Stimulated activated naive CD4-positive, alpha-beta T cell treated with Interleukin-2 at 50 U/mL for 16 hours (primary cell): ENCODE data around the gene TBC1D21.
"Not testable (repeated sequence)": the region's sequence is repeated elsewhere in the genome, so short reads cannot be mapped to it uniquely, and the experiment has no call there.

Source experiments
- DNase-seq: peaks from one replicate; lab custom pipeline; 2025; lab: John Stamatoyannopoulos, UW

The TBC1D21 gene

DNA sequence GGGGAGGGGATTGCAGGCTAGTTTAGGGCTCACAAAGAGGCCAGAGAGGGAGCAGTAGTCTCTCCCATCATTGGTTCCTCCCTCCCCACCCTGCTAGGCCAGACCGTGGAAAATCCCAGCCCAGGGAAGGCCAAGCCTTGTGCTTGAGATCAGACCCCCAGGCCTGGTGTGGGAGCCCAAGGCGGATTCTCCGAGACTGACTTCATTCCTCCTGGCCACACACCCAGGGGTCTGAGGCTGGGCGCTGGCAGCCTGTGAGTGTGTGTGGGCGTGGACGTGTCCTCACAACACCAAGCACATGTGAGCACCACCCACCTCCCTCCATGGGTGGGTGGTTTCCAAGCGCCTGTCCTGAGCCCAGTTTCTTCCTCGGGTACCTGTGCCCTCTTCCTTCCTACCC, 57.0 kb downstream of the TBC1D21 start:
- no peak for DNase-seq

DNA sequence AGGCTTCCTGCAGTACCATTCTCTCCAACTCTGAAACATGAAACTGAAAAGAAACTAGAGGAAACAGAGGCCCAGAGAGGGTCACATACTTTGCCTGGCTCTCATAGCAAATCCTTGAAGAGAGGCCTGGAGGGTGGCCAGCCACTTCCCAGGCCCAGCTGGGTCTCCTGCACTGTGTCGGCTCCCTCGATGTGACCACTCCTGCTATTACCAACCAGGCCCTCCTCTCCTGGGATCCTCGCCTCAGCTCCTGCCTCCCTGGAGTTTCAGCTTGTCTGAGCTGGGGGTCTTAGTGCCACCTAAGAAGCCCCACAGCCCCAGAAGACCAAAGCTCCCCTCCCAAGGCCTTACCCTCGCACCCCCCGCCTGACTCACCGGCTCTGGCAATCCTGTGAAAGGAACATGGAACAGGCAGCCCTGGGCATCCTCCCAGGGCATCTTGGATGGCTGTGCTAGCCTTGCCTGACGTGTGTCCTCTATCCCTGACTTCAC, 57.5 kb downstream of the TBC1D21 start:
- no peak for DNase-seq

DNA sequence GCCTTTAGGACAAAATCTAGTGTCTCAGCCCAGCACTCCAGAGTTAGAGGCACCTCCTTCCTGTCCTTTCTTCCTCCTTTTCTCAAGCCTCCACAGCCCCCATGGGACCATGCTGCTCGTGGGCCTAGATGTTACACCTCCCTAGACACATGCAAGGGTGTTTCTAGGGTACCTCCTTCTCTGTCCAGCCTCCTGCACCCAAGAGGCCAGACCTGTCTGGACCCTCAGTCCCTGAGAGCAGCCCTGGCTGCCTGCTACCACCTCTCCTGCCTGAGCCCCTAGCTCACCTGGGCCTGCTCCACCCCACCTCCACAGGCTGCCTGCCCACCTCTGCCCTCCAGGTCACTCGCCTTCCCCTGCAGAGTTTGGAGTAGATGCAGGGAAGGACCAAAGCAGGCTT, 58.1 kb downstream of the TBC1D21 start:
- DNase-seq = no peak

DNA sequence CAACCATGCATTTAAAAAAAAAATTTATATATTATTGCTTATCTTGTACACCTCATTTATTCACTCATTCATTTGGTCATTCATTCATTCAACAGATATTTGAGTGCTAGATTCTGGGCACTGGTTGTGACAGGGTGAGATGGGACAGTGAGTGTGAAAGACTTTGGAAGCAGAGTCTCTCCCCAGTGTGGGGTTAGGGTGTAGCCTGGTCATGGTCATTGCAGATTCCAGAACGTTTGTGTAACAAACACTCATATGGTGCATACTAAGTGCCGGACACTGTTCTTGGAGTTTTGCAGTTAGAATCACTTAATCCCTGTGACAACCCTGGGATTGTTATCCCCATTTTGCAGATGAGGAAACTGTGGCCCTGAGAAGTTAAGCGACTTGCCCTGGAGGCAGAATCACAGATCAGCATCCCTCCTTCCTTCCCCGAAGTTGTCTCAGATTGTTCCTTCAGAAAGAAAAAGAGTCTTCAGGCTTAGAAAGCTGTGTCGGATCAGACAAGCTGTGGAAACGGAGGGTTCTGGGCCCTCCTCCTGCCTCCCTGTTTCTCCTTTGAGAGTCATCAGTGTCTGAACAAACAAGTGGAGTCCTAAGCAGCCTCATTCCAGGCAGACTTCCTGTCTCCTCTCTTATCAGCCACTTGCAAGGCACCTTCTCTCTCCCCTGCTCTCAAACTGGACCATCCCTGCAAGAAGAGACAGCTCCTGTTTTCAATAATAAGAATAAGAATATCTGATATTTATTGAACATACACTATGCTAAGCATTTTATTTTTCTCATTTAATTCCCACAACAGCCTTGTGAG, 59.2 kb downstream of the TBC1D21 start:
- DNase-seq = no peak

DNA sequence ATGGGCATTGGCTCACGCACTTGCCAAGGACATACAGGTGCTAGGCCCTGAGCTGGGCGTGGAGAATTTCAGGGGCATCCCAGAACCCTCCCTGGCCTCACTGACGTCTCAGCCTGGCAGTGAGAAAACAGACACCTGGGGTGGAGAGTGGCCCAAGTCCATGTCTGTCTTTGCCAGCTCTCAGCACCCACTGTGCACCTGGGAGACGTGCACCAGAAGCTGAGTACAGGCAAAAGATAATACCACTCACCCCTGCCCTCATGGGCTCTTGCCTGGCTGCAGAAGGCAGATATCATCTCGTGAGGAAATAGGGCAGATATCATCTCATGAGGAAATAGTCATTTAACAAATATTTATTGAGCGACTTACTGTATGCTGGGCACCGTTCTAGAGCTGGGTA, 60.9 kb downstream of the TBC1D21 start:
- no peak for DNase-seq

DNA sequence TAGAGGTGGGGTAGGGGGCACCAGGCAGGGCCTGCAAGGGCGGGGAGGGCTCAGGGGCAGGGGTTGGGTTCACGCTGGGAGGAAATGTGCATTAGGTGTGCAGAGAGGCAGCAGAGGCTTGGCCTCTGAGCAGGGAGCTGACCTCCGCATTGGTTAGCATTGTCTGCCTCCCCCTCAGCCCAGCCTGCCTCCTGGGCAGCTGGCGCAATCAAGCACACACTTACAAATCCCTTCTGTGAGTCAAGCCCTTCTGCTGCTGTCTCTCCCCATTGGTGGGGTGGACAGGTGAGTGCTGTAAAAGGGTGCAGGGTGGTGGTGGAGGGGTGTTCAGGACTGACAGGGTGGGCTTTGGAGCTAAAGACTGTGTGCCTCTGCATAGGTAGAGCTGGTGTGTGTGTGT, 62.2 kb downstream of the TBC1D21 start:
- DNase-seq = no peak

DNA sequence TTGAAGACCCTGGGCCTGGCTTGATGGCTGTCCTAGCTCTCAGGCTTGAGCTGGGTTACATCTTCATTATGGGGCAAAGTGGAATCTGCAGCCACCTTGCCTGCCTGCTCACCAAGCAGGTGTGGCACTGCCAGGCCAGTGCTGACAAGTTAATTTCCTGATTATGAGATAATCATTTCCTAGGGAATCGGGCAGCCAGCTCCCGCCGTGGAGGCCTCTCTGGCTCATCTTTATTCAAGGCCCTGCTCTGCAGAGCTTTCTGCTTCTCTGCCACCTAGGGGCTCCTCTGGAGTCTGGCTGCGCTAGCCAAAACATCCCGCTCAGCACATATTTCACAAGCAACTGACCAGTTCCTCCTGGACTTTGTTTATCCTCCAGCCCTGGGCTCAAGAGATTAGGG, 62.8 kb downstream of the TBC1D21 start:
- DNase-seq = no peak

DNA sequence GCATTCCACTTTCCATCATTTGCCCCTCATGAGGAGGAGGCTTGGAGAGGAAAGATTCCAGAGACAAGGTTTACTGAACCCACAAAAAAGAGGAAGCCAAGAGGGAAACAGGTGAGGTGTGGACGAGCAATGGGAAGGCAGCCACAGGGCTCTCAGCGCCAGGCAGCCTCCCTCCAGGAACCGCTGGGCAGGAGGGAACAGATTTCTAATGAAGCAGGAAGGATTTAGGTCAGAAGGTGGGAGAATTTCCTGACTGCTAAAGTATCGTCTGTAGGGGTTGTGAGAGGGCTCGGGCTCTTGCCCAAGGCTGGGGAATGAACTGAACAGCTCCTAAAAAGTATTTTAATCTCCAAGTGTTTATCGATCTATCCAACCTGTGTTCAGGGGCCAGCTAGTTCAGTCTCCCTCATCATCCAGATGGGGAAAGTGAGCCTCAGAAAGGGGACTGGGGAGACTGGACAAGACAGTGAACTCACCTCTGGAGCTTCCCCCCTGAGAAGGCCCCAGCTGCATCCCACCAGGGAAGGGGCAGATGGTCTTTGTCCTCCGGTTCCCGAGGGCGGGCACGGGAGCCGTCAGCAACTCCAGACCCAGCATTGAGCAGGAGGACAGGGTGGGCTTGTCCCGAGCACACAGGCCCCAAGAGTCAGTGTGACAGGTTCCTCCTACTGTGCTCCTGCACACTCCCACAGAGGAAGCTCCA, 63.4 kb downstream of the TBC1D21 start:
- no peak for DNase-seq

DNA sequence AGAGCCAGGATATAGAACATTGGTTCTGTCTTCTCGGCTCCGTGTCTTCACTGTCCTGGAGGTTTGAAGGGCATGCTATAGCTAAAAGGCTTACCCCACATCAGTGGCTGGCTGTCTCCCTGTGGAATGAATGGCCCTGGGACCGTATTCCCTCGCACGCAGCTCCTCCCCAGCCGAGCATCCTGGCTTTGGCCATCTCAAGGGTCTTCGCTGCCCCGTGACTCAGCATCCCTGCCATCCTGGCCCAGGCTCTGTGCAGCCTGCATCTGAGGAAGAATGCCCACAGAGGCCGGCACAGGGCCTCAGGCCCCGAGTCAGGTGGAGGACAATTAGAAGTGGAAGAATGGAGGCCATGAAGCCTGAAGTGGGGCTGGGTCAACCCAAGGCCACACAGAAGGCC, 63.9 kb downstream of the TBC1D21 start:
- no peak for DNase-seq

DNA sequence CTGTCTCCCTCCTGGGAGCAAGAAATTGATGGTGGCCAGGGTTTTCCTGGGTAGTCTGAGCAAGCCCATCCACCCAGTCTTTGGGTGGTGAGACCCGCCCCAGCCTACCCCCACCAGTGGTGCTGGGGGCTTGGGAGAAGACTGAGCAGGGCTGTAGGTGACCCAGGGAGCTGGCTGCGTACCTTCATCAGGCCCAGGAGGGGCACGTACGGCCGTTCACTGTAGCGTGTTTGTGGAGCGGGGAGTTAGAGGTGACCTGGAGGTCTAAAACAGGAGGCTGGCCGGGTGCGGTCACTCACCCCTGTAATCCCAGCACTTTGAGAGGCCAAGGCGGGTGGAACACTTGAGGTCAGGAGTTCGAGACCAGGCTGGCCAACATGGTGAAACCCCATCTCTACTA, 64.4 kb downstream of the TBC1D21 start:
- DNase-seq = no peak

DNA sequence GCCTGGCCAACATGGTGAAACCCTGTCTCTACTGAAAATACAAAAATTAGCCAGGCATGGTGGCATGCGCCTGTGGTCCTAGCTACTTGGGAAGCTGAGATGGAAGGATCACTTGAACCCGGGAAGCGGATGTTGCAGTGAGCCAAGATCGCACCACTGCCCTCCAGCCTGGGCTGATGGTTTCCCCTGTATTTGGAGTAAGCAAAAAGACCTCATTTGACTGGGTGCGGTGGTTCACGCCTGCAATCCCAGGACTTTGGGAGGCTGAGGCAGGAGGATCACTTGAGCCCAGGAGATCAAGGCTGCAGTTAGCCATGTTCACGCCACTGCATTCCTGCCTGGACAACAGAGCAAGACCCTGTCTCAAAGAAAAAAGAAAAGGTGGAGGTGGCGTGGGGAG, 65.2 kb downstream of the TBC1D21 start:
- not testable (repeated sequence) for DNase-seq
